ENCODE data around the gene DCC. TPM values are rescaled to one million over a fixed set of nuclear protein-coding genes. Genes with fewer than 3 reads are reported as not detected.

The DCC gene
- total RNA-seq, 3 donors from 2014 or later, result under 0.01 to 1.6 (median 0.15) TPM

DNA sequence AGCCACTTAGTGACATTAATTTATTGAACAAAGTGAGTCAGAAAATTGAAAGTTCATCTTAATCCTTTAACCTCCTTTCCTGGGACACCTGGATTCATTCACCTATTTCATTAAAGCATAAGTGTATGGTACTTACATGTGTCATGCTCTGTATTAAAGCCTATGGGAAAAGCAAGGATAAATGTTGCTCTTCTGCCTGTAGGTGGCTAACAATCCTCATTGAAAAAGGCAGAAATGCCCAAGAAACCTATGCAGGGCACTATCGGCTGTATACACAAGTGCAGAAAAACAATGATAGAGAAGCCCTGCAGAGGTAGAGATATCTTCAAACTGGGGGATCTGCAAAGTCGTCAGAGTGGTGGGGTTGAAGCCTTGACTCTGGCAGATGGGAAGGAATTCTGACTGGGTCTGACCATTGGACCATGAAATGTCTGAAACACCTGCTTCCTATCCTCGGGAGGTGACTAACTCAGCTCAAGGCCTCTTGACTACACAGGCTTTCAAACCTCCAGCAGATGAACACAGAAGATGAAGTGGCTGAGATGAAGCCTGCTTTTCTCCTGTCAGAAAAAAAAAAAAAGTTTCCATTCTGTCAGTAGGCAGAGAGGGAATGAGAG, 83.1 kb downstream of the DCC start:
- H3K9me3 ChIP-seq, result no peaks in the 10 kb centered on the region
- no peak overlapping the region for H3K27ac ChIP-seq
- intact Hi-C loops (cut with DNase I; ENCODE audit: low total_unique reads), result no loop called here
- no peaks in the 10 kb centered on the region for H3K4me1 ChIP-seq
- no peak overlapping the region for H3K4me3 ChIP-seq
- no peaks in the 10 kb centered on the region for H3K27me3 ChIP-seq
- DNase-seq (ENCODE audit: low spot score in 2 of 2), result no peak
- H3K36me3 ChIP-seq, result no peaks in the 10 kb centered on the region
- no peak for TF ChIP-seq POLR2A (IDR thresholded peaks at IDR 0.05)
- no peak for TF ChIP-seq CTCF (IDR thresholded peaks at IDR 0.05)
- no peak for TF ChIP-seq POLR2AphosphoS5 (IDR thresholded peaks at IDR 0.05)

DNA sequence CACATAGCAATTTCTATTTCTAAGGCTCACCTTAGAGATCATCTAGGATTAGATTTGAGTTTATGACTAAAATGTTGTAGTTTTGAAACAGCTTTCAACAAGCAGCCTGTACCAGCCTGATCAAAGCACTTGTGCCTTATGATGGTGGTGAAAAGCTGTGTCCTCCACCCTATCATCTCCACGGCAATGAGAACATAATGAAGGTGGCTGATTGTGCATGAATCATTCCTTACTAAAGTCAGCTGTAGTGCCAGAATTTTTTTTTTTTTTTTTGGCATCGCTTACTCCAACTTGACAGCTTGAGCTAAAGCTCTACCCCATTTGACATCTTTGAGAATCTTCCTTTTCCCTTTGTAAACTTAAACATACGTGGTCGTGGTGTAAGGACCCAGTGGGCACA, 86.0 kb downstream of the DCC start:
- intact Hi-C loops (cut with DNase I; ENCODE audit: low total_unique reads), result no loop called here
- Histone ChIP-seq H3K9me3 (no peaks in the 10 kb centered on the region), H3K36me3 (no peaks in the 10 kb centered on the region), H3K27ac (no peak overlapping the region), H3K4me3 (no peak overlapping the region), H3K27me3 (no peaks in the 10 kb centered on the region), H3K4me1 (no peaks in the 10 kb centered on the region)
- TF ChIP-seq POLR2AphosphoS5 (IDR thresholded peaks at IDR 0.05), result no peak
- no peak for TF ChIP-seq CTCF (IDR thresholded peaks at IDR 0.05)
- TF ChIP-seq POLR2A (IDR thresholded peaks at IDR 0.05), result no peak
- DNase-seq (ENCODE audit: low spot score in 2 of 2), result no peak

- no peaks in the 10 kb centered on the region for H3K9me3 ChIP-seq
- no peaks in the 10 kb centered on the region for H3K36me3 ChIP-seq
- no peak for DNase-seq (ENCODE audit: low spot score in 2 of 2)
- no peaks in the 10 kb centered on the region for H3K4me1 ChIP-seq
- no peak for TF ChIP-seq POLR2A (IDR thresholded peaks at IDR 0.05)
- TF ChIP-seq CTCF (IDR thresholded peaks at IDR 0.05), result no peak
- TF ChIP-seq POLR2AphosphoS5 (IDR thresholded peaks at IDR 0.05), result no peak
- no peak overlapping the region for H3K27ac ChIP-seq
- intact Hi-C loops (cut with DNase I; ENCODE audit: low total_unique reads), result no loop called here
- H3K4me3 ChIP-seq, result no peak overlapping the region
- no peaks in the 10 kb centered on the region for H3K27me3 ChIP-seq
Observed at GRCh38 chr18:52426462-52426861, 86.5 kb downstream of the DCC start.

GRCh38 chr18:52427521-52428175, 87.7 kb downstream of the DCC start:
- no peak for DNase-seq (ENCODE audit: low spot score in 2 of 2)
- Histone ChIP-seq H3K9me3 (no peaks in the 10 kb centered on the region), H3K36me3 (no peaks in the 10 kb centered on the region), H3K27ac (no peak overlapping the region), H3K4me3 (no peak overlapping the region), H3K27me3 (no peaks in the 10 kb centered on the region), H3K4me1 (no peaks in the 10 kb centered on the region)
- intact Hi-C loops (cut with DNase I; ENCODE audit: low total_unique reads), result no loop called here
- TF ChIP-seq POLR2AphosphoS5 (IDR thresholded peaks at IDR 0.05), result no peak
- no peak for TF ChIP-seq POLR2A (IDR thresholded peaks at IDR 0.05)
- no peak for TF ChIP-seq CTCF (IDR thresholded peaks at IDR 0.05)

DNA sequence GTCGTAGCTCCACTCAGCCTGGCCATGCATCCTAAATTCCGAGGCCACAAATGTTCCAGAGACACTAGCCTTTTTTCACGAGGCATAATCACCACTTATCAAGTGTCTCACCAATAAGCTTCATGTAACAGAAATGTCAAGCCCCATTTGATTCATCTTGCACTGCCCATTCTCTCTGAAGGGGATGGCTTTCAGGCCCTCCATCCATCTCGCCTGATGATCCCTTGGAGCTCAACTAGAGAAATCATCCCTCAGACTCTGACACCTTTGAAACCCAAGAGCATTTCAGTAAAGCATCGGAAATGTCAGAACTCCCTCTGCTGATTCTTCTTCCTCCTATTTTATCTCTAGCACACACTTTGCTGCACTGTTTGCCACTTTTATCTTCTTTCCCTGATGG, 91.7 kb downstream of the DCC start:
- no peaks in the 10 kb centered on the region for H3K36me3 ChIP-seq
- intact Hi-C loops (cut with DNase I; ENCODE audit: low total_unique reads), result loop anchor here (5.0 kb wide), 1 partner anchor 1834 kb away; no protein-coding TSS in a partner anchor
- no peak overlapping the region for H3K27ac ChIP-seq
- H3K4me3 ChIP-seq, result no peak overlapping the region
- no peak for DNase-seq (ENCODE audit: low spot score in 2 of 2)
- no peaks in the 10 kb centered on the region for H3K9me3 ChIP-seq
- H3K27me3 ChIP-seq, result no peaks in the 10 kb centered on the region
- TF ChIP-seq POLR2A (IDR thresholded peaks at IDR 0.05) (no peak), POLR2AphosphoS5 (IDR thresholded peaks at IDR 0.05) (no peak), CTCF (IDR thresholded peaks at IDR 0.05) (no peak)
- H3K4me1 ChIP-seq, result no peaks in the 10 kb centered on the region
